Kidney glomerular epithelial cell (primary cell): ENCODE data around the gene OTOP3.
"Not testable (repeated sequence)": the region's sequence is repeated elsewhere in the genome, so short reads cannot be mapped to it uniquely, and the experiment has no call there.

Source experiments
- DNase-seq: peaks from one replicate; lab custom pipeline; 2025; lab: John Stamatoyannopoulos, UW

OTOP3 gene, protein sequence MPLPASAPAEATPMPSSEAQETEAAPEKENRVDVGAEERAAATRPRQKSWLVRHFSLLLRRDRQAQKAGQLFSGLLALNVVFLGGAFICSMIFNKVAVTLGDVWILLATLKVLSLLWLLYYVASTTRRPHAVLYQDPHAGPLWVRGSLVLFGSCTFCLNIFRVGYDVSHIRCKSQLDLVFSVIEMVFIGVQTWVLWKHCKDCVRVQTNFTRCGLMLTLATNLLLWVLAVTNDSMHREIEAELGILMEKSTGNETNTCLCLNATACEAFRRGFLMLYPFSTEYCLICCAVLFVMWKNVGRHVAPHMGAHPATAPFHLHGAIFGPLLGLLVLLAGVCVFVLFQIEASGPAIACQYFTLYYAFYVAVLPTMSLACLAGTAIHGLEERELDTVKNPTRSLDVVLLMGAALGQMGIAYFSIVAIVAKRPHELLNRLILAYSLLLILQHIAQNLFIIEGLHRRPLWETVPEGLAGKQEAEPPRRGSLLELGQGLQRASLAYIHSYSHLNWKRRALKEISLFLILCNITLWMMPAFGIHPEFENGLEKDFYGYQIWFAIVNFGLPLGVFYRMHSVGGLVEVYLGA

DNA sequence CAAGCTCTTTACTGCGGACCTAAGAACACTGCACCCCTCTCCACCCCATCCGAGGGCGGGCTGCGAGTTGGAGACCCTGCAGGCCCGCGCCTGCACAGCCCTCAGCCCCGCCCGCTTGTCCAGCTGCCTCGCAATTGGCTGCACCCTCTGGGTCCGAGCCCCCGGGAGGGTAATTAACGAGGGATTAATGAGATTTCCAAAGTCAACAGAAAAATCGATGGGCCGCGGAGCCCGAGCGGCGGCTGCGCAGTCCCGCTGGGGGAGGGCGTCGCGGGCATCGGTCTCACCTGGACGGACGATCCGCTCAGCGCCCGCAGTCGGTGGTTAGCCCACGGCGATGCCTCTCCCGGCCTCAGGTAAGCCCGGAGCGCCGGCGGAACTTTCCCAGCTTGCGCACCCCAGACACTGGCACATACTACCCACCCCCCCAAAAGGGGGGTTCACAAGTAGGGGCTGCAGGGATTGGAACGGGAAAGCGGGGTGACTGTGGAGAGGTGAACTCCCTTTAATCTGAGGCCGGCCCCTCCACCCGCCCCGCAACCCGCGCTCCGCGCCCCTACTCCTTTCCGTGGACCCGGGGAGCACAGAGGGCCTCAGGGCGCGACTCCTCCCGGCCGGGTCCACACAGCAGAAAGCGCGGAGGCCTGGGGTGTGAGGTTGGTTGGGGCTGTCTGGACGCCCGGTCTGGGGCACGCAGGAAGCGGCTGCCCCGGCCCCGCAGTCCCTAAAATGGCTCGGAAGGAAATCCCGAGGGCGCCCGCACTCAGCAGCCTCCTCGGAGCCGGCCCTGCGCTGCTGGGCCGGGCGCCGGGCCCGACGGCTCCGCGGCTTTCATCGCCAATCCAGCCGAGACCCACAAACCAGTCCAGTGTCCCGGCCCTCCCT is at the start of gene OTOP3:
Gene OTOP3, plus strand, starts transcription at position 314 of the 885 bp plus-strand sequence. Its CDS starts 24 bp downstream, at position 338.
- DNase-seq: no peak

DNA sequence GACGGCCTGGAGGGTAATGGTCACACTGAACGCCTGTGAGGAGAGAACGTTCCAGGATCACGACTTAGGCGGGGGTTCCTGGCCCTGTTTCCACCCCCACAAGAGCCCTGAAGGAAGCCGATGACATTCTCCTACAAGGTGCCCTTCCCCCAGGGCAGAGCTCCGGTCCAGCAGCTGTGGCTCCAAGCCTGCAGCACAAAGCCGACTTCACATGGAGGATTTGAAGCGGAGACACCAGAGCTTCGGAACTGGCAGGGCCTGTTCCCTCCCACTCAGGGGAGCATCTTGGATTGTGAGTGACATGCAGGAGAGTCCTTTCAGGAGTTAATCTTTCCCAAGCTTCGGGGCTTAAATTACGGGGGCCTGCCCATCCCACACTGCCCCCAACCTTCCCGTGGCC is 47.2 kb upstream of the OTOP3 start:
- DNase-seq: no peak

DNA sequence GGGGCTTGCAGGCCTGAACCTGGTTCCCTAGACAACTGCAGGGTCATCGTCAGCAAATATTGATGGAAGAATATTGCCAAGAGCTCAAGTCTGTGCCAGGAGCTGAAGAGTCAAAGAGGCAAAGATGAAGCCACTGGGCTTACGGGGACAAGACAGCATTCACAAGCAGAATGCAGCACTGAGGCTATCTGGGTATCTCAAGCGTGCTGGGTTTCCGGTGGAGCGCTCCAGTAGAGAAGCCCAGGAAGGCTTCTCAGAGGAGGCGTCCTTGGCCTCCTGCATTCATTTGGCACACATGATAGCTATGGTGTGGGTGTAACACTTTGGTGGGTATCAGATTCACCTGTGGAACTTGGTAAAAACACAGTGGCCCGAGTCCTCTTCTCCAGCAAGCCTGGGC is 45.1 kb upstream of the OTOP3 start:
- DNase-seq: no peak

DNA sequence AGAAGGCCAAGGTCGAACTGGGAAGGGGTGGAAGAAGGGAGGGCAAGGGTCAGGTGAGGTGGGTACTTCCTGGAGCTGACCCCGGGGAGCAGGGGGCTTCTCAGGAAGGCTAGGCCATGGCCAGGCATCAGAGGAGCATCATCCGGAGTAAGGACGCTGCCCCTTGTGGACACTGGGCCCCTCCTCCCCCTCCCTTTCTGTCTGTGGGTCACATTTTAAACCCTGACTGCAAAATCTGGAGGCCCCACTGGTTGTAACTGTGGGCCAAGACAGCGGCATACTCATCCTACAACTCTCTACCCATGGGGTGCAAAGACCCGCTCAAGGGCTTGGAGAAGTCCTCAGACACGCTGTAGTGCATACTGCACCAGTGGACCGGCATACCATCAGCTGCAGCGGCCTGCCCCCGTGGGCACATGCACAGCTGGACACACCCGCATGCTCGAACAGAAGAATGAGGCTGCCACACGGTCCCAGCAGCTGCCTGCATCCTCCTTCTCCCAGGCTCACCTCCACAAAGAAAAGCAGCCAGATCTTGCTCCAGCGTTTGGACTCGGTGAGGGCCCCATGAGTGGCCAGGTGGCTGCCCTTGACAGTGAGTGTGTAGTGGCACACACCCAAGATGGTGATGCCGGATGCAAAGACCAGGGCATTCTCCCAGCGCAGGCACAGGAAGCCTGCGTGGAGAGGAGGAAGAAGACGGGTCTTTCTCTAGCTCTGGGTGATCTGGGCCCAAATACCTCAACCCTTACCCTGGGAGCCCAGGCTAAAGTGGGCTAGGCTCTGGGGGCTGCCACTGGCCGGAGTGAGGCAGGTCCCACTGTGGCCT is 43.5 kb upstream of the OTOP3 start:
- no peak for DNase-seq

DNA sequence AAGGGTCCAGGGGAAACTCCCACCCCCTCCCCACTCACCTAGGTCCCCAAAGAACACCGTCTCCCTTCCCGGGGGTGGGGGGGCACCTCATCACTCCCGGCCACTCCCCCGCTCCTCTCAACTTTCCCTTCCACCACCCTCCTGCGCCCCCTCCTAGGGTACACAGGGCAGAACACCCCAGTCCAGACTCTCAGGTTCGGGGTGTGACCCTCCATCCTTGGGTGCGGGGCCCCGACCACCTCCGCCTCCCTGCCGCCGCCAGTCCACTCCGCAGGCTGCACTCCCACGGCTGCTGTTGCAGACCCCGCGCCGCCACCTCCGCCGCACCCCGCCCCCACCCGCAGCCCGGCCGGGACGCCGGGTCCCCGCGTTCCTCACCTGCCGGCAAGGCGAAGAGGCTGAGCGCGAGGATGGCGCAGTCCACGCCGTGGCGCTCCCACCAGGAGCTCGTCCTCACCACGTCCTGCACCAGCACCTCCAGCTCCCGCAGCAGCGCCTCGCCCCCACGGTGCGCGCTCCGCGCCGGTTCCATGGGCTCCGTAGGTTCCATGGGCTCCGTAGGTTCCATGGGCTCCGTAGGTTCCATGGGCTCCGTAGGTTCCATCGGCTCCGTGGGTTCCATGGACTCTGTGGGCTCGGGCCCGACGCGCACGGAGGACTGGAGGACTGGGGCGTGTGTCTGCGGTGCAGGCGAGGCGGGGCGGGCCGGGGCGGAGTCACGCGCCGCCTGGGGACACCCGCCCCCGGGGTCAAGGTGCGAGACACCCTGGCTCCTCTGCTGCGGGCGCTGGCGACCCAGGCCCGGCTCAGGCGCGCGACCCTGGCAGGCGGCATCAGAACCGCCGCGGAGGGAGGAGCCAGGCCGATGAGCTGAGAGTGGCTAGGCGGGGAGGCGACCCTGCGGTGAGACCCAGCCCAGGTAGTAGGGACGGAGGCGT is 42.5 kb upstream of the OTOP3 start, which contains the start of gene FADS6:
Gene FADS6, minus strand, starts transcription at position 660 of the 938 bp plus-strand sequence. Its CDS starts 38 bp downstream, at position 622.
- no peak for DNase-seq

DNA sequence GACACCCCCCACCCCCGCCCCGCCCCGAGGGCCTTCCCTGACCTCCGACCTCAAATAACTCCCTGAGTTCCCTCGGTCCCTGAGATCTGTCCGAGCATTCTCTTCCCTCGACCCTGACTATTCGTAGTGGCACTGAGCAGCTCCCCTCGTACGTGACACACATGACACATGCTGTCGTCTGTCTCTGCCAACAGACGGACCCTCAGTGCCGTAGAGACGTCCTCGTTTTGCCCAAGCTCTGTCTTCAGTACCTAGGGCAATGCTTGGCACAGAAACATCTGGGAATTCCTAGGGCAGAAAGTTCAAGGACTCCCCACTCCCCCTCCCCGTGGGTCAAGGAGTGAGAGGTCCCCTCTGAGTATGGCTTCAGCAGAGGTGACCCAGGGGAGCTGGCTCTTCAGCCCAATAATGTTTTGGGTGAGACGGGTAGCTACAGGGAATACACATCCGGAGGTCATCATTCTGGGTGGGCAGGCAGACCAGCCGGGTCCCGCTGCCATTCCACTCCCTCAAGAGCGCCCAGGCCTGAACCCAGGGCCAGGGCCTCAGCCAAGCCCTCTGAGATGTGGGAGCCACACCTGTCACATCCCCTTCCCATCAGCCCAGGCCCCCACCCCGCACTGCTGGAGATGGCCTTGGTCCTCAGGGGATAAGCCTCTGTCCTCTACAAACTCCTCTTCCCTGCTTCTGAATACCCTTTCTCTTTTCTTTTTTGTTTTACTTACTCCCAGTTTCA is 41.6 kb upstream of the OTOP3 start:
- DNase-seq: no peak

DNA sequence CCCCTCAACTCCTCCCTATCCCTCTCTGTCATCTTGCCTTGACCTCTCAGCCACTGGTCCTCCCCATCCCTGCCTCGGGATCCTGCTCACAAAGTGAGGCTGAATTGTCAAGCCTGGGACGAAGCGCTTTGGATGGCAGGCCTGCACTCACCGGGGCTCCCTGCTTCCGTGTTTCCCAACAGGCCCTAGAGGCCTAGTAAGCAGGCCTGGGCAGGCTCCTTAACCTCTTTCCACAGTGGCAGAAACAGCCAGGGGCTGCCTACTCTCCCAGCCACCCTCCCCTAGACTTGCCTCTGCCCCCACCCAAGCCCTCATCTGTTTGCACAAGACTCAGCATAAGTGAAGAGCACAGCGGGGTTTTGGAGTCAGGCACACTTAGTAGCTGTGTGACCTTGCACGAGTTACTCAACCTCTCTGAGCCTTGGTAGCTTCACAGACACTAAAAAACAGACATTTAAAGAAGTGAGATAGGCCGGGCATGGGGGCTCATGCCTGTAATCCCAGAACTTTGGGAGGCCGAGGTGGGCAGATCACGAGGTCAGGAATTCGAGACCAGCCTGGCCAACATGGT is 37.2 kb upstream of the OTOP3 start:
- DNase-seq: no peak

DNA sequence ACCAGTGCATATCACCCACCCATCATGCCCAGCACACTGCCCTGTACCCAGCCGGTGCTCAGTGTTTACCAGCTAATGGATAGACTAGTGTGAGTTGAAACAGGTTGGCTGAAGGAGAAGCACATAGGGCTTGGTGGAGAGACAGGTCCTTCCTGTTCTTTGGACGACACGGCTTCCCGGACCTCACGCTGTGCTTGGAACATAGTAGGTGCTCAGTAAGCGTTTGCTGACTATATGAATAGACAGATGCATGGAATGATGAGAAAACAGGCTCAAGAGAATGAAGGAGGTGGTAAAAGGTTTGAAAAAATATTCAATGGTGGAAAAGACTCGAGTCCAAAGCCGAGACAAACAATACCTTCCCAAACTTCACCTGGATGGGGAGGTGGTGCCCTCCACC is 35.5 kb upstream of the OTOP3 start:
- DNase-seq: no peak

DNA sequence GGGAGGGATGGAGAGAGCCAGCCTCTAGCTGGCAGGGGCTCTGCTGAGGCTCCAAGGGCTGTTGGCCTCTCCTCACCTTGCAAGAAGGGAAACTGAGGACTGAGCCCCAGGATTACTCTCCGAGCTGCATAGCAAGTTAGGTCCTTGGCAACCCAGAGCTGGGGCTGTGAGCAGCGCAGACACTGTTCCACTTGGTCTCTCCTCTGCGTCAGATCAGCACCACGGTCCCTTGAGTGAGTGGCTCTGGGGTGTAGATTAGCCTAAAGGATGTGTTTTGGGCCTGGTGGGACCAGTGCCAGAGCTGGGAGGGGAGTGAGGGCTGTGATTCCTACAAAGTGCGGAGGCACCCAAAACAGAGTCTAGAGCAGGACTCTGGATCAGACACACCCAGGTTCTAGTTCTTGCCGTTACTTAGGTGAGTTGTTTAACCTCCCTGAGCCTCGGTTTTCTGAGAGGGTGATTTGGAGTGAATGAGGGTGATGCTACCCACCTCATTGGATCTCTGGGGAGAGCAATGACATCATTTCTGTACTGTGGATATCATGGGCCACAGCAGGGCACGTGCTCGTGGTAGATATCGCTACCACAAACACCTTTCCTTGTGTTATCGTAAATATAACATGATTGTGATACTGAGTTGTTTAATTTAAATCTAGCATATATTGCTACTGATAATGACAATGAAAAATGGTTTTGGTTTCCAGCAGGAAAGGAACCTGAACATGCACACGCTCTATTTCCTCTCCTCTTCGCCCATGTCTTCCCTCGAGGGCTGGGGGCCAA is 34.2 kb upstream of the OTOP3 start:
- DNase-seq: no peak

DNA sequence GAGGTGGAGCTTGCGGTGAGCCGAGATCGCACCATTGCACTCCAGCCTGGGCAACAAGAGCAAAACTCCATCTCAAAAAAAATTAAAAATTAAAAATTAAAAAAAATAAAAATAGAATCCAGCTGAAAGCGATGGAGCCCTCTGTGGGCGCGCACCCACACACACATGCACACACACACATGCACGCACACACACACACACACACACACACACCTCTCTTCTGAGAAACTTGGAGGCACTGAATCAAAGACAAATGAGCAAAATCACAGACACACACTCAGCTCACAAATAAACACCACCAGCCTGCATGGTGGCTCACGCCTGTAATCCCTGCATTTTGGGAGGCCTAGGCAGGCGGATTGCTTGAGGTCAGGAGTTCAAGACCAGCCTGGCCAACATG is 32.7 kb upstream of the OTOP3 start:
- no peak for DNase-seq

DNA sequence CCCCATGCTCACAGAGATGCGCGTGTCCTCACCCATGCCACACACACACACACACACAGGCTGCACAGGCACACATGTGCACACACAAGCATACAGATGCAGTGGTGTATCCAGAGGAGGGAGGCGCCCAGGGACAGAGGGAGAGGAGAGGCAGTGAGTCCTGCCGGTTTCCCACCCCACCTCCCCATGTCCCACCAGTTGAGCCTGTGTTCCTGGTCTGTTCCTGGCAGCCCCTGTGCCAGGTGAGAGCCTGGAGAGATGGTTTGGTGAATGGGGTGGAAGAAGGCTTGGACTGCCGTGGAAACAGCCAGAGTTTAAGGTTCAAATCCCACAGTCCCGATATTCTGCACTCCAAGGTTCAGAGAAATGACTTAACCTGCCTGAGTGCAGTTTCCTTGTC is 32.0 kb upstream of the OTOP3 start:
- no peak for DNase-seq

DNA sequence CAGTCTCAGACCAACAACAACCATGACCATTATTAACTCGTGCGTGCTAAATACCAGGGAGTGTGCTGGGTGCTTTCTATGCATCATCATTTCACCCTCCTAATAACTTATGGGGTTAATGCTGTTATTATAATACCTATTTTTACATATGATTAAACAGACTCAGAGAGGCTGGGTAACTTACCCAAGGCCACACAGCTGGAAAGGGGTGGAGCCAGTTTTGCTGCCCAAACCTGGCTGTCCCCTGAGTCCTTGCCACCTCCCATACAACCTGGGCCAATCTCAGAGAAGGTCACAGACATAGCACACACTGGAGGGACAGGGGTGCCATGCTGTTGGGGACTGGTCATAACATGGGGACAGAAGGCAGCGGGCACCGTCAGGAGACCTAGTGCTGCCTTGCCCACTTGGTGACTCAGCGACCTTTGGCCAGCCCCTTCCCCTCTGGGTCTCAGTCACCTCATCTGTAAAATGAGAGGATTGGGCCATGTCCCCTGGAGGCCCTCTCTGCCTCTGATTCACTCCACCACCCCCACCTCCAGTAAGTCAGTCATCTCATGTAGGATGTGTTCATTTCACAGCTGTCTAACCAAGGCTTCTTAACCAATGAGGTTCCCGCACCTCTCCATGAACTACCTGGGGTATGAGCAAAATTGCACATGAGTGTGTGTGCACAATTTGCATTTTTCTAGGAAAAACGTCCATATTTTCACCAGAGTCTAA is 30.9 kb upstream of the OTOP3 start:
- no peak for DNase-seq

DNA sequence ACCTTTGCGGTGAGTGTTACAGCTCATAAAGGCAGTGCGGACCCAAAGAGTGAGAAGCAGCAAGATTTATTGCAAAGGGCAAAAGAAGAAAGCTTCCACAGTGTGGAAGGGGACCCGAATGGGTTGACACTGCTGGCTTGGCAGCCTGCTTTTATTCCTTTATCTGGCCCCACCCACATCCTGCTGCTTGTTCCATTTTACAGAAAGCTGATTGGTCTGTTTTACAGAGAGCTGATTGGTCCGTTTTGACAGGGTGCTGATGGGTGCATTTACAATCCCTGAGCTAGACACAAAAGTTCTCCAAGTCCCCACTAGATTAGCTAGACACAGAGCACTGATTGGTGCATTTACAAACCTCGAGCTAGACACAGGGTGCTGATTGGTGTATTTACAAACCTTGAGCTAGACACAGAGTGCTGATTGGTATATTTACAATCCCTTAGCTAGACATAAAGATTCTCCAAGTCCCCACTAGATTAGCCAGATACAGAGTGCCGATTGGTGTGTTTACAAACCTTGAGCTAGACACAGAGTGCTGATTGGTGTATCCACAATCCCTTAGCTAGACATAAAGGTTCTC is 29.4 kb upstream of the OTOP3 start:
- DNase-seq: not testable (repeated sequence)

DNA sequence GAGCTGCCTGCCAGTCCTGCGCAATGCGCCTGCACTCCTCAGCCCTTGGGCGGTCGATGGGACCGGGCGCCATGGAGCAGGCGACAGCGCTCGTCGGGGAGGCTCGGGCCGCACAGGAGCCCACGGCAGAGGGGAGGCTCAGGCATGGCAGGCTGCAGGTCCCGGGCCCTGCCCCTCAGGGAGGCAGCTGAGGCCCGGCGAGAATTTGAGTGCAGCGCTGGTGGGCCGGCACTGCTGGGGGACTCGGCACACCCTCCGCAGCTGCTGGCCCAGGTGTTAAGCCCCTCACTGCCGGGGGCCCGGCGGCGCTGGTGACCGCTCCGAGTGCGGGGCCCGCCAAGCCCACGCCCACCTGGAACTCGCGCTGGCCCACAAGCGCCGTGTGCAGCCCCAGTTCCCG is 28.7 kb upstream of the OTOP3 start:
- no peak for DNase-seq

DNA sequence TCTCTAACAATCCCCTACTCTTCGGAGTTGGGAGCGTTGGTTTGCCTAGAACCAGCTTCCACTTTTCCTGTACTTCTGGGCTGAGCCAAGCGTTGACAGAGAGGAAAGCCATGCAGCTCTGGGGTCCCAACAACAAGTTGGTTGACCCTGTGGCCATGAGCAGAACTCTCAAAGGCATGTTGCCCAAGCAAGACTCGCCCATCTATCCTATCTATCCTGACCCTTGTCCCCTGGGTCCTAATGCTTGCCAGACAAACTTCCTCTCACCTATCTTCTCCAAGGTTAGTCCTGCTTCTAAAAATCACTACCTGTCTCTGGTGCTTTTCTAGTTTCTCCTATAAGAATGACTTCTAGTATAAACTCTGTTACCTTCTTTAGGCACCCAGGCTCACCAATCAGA is 26.6 kb upstream of the OTOP3 start:
- not testable (repeated sequence) for DNase-seq

DNA sequence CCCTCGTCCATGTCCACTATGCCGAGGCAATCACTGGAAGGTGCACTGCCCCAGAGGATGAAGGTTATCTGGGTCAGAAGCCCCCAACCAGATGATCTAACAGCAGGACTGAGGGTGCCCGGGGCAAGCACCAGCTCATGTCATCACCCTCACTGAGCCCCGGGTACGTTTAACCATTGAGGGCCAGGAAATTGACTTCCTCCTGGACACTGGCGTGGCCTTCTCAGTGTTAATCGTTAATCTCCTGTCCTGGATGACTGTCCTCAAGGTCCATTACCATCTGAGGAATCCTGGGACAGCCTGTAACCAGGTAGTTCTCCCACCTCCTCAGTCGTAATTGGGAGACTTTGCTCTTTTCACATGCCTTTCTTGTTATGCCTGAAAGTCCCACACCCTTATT is 24.3 kb upstream of the OTOP3 start:
- not testable (repeated sequence) for DNase-seq

DNA sequence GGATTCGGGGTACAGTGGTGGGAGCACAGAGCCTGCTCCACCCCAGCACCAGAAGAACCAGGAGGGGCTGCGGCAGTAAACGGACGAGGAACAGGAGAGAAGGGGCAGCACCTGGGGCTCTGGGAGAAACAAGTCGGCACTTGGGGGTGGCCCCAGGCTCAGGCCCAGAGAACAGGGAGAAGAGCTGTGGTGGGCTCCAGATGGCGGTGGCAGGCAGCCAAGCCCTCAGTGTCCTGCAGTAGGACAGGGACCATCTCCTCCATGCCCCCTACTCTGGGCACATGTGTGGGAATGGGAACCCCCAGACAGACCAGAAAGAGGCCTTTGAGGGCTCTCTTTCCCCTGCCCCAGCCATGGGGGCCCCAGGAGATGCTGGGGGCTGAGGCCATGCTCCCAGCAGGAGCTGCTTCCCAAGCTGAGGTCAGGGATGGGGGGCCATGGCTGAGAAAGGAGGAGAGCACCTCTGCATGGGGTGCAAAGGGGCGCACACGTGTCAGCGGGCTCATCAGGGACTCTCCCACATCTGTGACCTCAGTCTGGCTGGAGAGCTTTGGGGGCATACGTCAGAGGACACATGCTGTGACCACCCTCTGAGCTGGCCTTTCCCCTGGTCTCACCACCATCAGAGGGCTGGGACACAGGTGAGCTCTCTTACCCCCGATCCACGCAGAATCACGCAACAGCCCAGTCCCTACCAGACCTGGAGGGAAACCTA is 19.4 kb upstream of the OTOP3 start:
- DNase-seq: no peak
